GM13977 (cell line): ENCODE measurements around the gene ATAD3B.
A peak's percentile ranks its signal among the peaks of the same experiment; 100 is the strongest.
"Not testable (repeated sequence)": the region's sequence is repeated elsewhere in the genome, so short reads cannot be mapped to it uniquely, and the experiment has no call there.

Experiments used
- DNase-seq: peaks from one replicate; pipeline ENCODE4 v3.0.0; 2012; ENCODE audit warnings: low spot score
- CTCF ChIP-seq: IDR thresholded peaks from 2 replicates; pipeline ENCODE4 v1.5.1; 2012; ENCODE audit warnings: mild to moderate bottlenecking, control low read depth; ENCODE audit not compliant: insufficient read depth; ENCODE audit errors: extremely low read depth, missing control alignments
- in situ Hi-C: fragments of 300-500 bp; cut with MboI; formaldehyde crosslinking; loops from one replicate; pipeline ENCODE4 v1.12.0; 2022; ENCODE audit warnings: low sequenced_read_pairs, low pct_unique_long_range_greater_than_20kb, mixed read lengths, inconsistent platforms; ENCODE audit not compliant: unreplicated experiment

The ATAD3B gene

DNA sequence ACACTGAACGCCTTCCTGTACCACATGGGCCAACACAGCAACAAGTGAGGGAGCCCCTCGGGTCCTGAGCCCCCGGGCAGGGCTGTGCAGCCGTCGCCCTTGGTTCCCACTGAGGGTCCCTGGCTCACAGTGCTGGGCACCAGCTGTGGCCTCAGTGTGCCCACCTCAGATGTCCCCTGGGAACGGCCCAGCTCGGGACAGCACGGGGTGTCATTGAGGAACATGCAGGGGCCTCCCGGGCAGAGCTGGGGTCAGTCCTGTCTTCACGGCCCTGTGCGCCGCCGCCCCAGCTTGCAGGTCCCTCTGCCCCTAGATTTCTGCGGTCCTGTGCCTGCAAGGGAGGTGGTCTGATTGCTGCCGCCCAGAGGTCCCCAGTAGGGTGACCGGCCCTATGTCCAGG lies 17.7 kb downstream of the ATAD3B start:
- TF ChIP-seq CTCF, result no peak
- in situ Hi-C loops, result no loop called here
- no peak for DNase-seq

GRCh38 chr1:1489861-1490260 lies 18.3 kb downstream of the ATAD3B start:
- in situ Hi-C loops, result no loop called here
- DNase-seq, result no peak
- TF ChIP-seq CTCF, result no peak

GRCh38 chr1:1490633-1491230 lies 19.2 kb downstream of the ATAD3B start:
- TF ChIP-seq CTCF, result no peak
- in situ Hi-C loops, result no loop called here
- peak; percentile 12 for DNase-seq

GRCh38 chr1:1491601-1492000 lies 20.0 kb downstream of the ATAD3B start:
- in situ Hi-C loops, result no loop called here
- DNase-seq, result no peak
- TF ChIP-seq CTCF, result no peak

- DNase-seq, in situ Hi-C loops: not testable (repeated sequence)
Measured at GRCh38 chr1:1494311-1494710, 22.7 kb downstream of the ATAD3B start.

- in situ Hi-C loops, result not testable (repeated sequence)
- peak; percentile 17 for DNase-seq
Measured at GRCh38 chr1:1495461-1495975, 24.0 kb downstream of the ATAD3B start.

DNA sequence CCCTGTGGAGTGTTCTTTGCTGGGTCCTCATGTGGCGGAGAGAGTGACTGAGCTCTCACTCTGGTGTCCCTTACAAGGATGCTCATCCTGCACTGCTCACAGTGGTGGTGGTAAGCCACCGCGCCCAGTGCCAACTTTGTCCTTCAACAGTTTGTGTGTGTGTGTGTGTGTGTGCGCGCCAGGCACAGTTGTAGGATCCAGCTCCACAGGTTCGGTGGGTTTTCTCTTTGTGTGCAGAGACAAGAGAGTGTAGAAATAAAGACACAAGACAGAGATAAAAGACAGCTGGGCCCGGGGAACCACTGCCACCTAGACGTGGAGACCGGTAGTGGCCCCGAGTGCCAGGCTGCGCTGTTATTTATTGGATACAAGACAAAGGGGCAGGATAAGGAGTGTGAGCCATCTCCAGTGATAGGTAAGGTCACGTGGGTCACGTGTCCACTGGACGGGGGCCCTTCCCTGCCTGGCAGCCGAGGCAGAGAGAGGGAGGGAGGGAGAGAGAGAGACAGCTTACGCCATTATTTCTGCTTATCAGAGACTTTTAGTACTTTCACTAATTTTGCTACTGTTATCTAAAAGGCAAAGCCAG lies 33.3 kb downstream of the ATAD3B start:
- in situ Hi-C loops, result not testable (repeated sequence)
- peak; percentile 50 for DNase-seq

More for the DNA sequence above, 33.3 kb downstream of the ATAD3B start:
- TF ChIP-seq CTCF, result peak; percentile 49
